ENCODE data around the gene OR1Q1.

DNA sequence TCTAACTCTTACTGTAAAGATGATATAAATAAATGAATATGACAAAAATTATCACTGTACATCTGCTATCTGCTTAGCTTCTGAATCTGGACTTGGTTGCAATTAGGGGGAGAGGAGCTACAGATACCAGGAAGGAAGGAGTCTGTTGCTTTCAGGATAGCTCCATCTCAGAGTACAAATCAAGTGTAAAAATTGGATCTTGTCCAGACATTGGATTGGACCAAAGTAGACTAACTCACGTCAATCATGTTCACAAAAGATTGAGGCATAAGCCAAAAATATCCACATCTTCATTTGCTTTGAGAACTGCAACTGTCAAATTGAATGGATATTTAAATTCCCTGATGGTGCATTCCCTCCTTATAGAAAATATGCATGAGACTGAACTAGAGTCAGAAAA, 8.8 kb upstream of the OR1Q1 start:
- TF ChIP-seq, protein P1, sequence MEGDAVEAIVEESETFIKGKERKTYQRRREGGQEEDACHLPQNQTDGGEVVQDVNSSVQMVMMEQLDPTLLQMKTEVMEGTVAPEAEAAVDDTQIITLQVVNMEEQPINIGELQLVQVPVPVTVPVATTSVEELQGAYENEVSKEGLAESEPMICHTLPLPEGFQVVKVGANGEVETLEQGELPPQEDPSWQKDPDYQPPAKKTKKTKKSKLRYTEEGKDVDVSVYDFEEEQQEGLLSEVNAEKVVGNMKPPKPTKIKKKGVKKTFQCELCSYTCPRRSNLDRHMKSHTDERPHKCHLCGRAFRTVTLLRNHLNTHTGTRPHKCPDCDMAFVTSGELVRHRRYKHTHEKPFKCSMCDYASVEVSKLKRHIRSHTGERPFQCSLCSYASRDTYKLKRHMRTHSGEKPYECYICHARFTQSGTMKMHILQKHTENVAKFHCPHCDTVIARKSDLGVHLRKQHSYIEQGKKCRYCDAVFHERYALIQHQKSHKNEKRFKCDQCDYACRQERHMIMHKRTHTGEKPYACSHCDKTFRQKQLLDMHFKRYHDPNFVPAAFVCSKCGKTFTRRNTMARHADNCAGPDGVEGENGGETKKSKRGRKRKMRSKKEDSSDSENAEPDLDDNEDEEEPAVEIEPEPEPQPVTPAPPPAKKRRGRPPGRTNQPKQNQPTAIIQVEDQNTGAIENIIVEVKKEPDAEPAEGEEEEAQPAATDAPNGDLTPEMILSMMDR (IDR thresholded peaks at IDR 0.05): no peak
- TF ChIP-seq POLR2A (IDR thresholded peaks at IDR 0.05): no peak

Data from adrenal gland (tissue), 5 donors.